Measurements from ENCODE around the gene IL22RA2. TPM values are rescaled to one million over a fixed set of nuclear protein-coding genes. Genes with fewer than 3 reads are reported as not detected.
A peak's percentile ranks its signal among the peaks of the same experiment; 100 is the strongest.

IL22RA2 gene
- total and polyA plus RNA-seq, 2 of the 13 experiments (the other 11 are each of a cell fraction or from before 2014, with no cell fraction given): not detected

- TF ChIP-seq TFDP2 (CRISPR knock-in tag; IDR thresholded peaks at IDR 0.05) (no peak), TCF7 (IDR thresholded peaks at IDR 0.05; ENCODE audit: low read depth) (0 out of 2 replicates have a peak, but pooled peaks have one; percentile 23), CREBL2 (CRISPR knock-in tag; IDR thresholded peaks at IDR 0.05; ENCODE audit: borderline replicate concordance) (no peak), RCOR2 (CRISPR knock-in tag; IDR thresholded peaks at IDR 0.05) (no peak), ZNF850 (CRISPR knock-in tag; conservative IDR thresholded peaks at IDR 0.05) (no peak), RAD51 (IDR thresholded peaks at IDR 0.05; ENCODE audit: borderline replicate concordance) (no peak), ZNF121 (CRISPR knock-in tag; IDR thresholded peaks at IDR 0.05) (no peak), FOXA3 (CRISPR knock-in tag; IDR thresholded peaks at IDR 0.05) (0 out of 2 replicates have a peak, but pooled peaks have one; percentile 10), CREB1 (IDR thresholded peaks at IDR 0.05) (no peak), CREB1 (CRISPR knock-in tag; IDR thresholded peaks at IDR 0.05) (0 out of 2 replicates have a peak, but pooled peaks have one; percentile 34), SIX4 (CRISPR knock-in tag; IDR thresholded peaks at IDR 0.05) (no peak), STAG1 (CRISPR knock-in tag; IDR thresholded peaks at IDR 0.05) (peak; percentile 92), RBM22 (optimal IDR thresholded peaks at IDR 0.05; ENCODE audit: low read length) (no peak), ARID5B (CRISPR knock-in tag; IDR thresholded peaks at IDR 0.05) (peak; percentile 33; the same call in 1 of the 2 replicates)
Measured at GRCh38 chr6:137094411-137095008, 78.9 kb downstream of the IL22RA2 start (continued).

Other genes starting within 250 kb of the IL22RA2 start
- gene IL20RA, start 128.7 kb downstream of the IL22RA2 start, total RNA-seq (2016; rRNA removed; fragmentation: Illumina TruSeq; extraction: Trizol): not detected in 2 replicates
- gene IL20RA, start 128.7 kb downstream of the IL22RA2 start, polyA plus RNA-seq (2011; rRNA removed): not detected in 2 replicates
- 48.9 and 82.8 TPM in 2 replicates for gene IFNGR1, start 45.7 kb upstream of the IL22RA2 start, total RNA-seq (2016; rRNA removed; fragmentation: Illumina TruSeq; extraction: Trizol)
- 71.6 and 87.8 TPM in 2 replicates for gene IFNGR1, start 45.7 kb upstream of the IL22RA2 start, polyA plus RNA-seq (2011; rRNA removed)

Measured in HepG2 (cell line).